Measurements from ENCODE around the gene GCK.

DNA sequence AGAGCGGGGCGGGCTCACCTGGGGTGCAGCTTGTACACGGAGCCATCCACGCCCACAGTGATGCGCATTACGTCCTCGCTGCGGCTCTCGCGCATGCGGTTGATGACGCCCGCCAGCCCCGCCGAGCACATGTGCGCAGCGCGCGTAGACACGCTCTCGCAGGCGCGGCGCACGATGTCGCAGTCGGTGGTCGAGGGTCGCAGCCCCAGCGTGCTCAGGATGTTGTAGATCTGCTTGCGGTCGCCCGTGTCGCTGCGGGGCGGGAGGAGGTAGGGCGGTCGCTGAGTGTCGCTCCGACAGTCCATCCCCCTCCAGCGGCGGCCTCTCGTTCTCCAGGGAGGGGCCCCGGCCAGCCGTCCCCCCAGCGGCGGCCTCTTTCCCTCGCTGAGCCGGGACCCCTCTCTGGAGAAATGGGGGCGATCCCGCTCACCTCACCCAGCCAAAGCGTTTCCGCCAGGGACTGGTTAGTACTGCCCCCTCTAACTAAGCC is 43.7 kb downstream of the GCK start:
- TF ChIP-seq, protein P1, sequence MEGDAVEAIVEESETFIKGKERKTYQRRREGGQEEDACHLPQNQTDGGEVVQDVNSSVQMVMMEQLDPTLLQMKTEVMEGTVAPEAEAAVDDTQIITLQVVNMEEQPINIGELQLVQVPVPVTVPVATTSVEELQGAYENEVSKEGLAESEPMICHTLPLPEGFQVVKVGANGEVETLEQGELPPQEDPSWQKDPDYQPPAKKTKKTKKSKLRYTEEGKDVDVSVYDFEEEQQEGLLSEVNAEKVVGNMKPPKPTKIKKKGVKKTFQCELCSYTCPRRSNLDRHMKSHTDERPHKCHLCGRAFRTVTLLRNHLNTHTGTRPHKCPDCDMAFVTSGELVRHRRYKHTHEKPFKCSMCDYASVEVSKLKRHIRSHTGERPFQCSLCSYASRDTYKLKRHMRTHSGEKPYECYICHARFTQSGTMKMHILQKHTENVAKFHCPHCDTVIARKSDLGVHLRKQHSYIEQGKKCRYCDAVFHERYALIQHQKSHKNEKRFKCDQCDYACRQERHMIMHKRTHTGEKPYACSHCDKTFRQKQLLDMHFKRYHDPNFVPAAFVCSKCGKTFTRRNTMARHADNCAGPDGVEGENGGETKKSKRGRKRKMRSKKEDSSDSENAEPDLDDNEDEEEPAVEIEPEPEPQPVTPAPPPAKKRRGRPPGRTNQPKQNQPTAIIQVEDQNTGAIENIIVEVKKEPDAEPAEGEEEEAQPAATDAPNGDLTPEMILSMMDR (IDR thresholded peaks at IDR 0.05) = no peak
- TF ChIP-seq POLR2A (IDR thresholded peaks at IDR 0.05) (no peak), POLR2AphosphoS5 (IDR thresholded peaks at IDR 0.05) (no peak)
